OCI-LY7 (cell line): ENCODE measurements around the gene CIB1.
A peak's percentile ranks its signal among the peaks of the same experiment; 100 is the strongest.

Experiments
- EZH2phosphoT487 ChIP-seq: fragments of 200-600 bp; sonication (generic); IDR thresholded peaks from 2 replicates; pipeline ENCODE4 v1.6.1; 2018; ENCODE audit warnings: low read depth, borderline replicate concordance, mild to moderate bottlenecking, mixed run types, antibody characterized with exemption, low read length, moderate library complexity, mixed read lengths
- TF ChIP-seq, protein P1 (sequence below): fragments of 200-600 bp; sonication (generic); conservative IDR thresholded peaks from 2 replicates; pipeline ENCODE4 v1.5.1; 2014; ENCODE audit warnings: mild to moderate bottlenecking, antibody characterized with exemption, low read length, moderate library complexity, mixed read lengths

DNA sequence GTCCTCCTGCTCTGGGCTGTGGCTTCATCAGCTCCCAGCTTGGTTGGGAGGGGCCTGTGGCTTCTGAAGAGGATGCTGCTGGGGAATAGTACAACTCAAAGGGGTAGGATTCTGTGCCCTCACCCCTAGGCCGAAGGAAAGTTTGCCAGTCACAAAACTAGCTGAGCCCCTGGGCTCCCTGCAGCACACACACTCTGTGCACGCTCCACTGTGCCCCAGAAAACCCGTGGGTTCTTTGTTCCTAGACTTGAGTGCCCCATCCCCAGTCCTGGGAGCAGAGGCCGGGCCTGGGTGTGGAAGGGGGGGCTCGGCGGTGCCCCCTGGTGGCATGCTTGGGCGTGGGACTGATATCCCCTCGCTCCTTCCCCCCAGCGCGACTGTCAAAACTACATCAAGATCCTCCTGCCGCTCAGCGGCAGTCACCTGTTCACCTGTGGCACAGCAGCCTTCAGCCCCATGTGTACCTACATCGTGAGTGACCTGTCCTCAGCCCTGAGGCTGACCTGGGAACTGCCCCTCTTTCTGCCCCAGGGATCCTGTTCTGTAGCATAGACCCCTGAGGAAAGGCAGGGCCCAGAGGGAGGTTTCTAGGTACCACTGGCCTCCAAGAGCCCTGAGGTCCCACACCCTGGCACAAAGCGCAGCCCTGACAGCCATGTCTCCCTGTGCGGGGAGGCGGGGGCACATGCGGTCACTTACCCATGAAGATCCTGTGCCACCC lies 14.2 kb downstream of the CIB1 start:
- TF ChIP-seq, protein P1, sequence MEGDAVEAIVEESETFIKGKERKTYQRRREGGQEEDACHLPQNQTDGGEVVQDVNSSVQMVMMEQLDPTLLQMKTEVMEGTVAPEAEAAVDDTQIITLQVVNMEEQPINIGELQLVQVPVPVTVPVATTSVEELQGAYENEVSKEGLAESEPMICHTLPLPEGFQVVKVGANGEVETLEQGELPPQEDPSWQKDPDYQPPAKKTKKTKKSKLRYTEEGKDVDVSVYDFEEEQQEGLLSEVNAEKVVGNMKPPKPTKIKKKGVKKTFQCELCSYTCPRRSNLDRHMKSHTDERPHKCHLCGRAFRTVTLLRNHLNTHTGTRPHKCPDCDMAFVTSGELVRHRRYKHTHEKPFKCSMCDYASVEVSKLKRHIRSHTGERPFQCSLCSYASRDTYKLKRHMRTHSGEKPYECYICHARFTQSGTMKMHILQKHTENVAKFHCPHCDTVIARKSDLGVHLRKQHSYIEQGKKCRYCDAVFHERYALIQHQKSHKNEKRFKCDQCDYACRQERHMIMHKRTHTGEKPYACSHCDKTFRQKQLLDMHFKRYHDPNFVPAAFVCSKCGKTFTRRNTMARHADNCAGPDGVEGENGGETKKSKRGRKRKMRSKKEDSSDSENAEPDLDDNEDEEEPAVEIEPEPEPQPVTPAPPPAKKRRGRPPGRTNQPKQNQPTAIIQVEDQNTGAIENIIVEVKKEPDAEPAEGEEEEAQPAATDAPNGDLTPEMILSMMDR, result peak; percentile 88
- no peak for TF ChIP-seq EZH2phosphoT487
